HG03135 (cell line): ENCODE results near the gene FSTL3.

Source experiments
- ATAC-seq: cut with Tn5 transposase; IDR thresholded peaks from one replicate; pipeline ENCODE4 v1.9.1; 2021; ENCODE audit warnings: mild to moderate bottlenecking, moderate library complexity; ENCODE audit not compliant: unreplicated experiment

The FSTL3 gene

GRCh38 chr19:644789-645188 is 31.4 kb upstream of the FSTL3 start:
- ATAC-seq = no peak

DNA sequence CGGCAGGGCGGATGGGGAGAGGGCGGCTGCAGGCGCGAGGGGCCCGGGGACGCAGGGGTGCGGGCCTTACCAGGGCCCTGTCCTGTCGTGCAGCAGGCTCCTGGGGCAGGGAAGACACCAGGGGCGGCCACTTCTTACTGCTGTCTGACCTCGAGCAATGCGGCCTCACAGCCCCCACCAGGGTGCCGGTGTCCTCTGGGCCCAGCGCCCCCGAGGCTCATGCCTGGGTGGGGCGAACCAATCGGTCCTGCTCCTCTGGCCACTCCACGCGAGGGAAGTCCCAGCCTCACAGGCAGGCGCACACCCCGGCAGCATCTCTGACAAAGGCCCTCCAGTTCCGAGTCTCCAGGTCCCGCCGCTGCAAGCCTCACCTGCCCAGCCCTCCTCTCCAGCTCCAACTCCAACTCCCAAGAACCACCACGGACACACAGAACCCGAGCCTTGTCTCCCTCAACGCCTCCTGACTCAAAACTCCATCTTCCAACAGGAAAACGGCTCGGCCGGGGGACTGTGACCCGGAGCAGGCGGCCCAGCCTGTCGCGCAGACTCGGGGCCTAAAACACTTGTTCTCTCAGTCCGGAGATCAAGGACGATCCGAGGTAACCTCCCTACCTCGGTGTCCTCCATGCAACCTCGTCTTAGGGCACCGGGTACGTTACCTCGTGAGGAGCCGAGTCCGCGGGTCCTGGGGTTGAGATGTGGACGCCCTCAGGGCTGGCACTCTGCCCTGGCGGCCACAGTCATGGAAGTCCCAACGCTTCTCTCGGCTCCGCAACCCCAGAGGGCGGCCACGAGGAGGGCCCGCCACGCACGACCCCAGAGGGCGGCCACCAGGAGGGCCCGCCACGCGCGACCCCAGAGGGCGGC is 30.0 kb upstream of the FSTL3 start:
- no peak for ATAC-seq

- ATAC-seq = no peak
Measured at GRCh38 chr19:646779-647565, 29.2 kb upstream of the FSTL3 start.

DNA sequence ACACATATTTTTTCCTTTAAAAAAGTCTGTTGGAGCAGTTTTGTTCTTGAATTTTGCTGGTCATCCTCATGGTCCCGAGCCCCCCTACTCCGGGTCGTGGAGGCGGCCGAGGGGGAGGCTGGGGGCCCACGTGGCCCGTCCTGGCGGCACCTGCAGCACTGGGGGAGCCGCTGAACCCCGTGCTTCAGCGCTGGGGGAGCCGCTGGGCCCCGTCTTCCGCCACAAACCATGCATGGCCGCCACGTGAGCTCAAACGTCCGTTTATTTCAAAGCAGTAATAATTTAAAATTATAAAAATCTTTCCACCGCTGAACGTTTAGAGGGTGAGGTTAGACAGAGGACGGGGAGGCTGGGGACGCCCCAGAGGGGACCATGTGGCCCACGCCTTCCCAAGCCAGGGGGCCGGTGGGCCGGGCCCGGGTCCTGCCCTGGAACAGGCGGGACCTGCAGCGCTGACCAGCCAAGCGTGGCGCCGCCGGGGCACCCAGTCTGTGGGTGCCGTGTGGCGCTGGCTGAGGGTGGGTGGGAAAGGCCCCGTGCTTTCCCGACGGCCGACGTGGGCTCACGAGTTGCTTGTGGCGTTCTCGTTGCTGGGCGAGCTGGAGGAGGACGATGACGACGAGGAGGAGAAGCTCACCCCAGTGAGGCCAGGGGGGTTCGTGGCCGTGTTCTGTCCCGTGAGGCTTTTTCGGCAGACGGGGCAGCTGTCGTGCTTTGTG is 28.5 kb upstream of the FSTL3 start:
- ATAC-seq = no peak

DNA sequence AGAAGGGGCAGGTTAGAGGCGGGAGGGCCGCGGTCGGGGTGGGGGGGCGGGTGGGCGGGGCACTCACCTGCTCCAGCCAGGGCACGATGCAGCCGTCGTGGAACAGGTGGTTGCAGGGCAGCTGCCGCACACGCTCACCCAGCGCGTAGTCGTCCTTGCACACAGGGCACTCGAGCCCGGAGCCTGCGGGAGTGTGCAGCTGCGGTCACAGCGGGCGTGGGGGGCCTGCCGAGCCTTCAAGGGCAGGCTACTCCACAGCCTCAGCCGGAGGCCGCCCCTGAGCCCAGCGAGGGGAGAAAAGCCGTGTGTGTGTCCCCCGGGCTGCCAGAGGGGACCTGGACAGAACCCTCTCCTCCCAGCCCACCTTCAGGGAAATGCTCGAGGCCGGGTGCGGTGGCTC is 27.9 kb upstream of the FSTL3 start:
- ATAC-seq = no peak

DNA sequence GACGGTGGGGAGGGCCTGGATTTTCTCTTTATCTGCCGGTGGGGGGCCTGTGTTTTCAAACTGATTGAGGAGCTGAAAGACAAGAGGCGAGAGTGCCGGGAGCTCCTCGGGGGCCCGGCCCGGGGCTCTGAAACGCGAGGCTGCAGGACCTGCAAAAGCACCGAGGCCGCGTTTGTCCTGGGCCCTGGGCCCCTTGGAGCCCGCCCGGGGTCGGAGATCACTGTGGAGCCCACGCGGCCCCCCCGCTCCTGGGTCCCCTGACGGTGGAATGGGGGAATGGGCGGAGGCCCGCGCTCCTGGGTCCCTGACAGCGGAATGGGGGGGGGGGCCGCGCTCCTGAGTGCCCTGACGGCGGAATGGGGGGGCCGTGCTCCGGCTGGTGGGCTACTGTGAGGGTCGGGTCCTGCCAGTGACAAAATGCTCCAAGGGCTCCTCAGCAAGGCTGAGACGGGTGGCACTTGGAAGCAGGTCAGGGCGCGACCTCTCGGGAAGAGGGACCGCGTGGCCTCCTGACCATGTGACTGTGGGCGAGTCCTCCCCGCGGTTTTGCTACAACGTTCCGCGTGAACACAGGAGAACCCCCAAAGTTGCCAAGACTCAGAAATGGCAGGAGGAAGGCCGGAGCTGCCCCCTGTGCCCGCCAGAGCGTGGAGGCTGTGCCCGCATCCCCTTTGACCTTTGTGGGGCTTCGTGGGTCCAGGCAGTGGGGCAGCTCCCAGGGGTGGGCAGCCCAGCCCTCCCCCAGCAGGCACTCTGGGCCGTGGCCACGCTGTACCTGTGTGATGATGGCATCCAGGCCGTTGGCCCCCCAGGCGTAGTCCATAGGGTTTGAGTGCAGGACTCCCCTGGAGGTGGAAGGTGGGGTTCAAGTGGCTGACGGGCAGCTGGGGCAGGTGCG is 27.0 kb upstream of the FSTL3 start:
- ATAC-seq = no peak

DNA sequence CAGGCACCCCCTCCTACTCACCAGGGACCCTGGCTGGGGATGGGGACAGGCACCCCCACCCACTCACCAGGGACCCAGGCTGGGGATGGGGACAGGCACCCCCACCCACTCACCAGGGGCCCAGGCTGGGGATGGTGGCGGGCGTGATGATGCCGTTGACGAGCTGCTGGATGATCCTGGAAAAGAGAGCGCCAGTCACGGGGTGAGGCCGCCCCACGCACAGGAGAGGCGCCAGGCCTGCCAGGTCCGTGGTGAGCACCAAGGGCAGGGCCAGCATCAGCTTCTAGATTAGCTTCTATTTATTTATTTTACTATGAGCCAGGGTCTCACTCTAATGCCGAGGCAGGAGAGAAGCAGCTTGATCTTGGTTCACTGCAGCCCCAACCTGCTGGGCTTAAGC is 26.1 kb upstream of the FSTL3 start:
- no peak for ATAC-seq

DNA sequence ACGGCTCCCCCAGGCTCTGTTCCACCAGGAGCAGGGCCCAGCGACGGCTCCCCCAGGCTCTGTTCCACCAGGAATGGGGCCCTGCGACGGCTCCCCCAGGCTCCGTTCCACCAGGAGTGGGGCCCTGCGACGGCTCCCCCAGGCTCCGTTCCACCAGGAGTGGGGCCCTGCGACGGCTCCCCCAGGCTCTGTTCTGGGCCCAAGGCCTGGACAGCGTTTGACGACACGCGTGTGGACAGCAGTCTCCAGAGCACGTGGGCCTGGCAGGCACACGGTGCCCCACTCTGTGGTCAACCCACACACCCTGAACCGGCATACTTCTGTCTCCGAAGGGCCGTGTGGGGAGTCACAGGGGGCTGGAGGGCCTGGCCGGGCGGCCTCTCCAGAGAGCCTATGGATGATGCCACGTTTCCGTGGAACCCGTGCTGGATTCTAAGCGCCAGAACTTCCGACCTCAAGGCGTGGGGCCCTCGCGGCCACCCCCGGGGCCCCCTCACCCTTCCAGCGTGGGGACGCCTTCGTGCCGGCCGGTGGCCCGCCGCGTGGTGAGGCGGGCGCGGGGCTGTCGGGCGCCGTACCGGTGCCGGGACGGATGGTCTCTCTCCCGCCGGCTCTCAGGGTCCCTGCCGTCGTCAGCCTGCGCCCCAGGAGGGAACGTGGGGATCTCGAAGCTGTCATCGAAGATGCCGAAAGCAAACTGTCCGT is 24.9 kb upstream of the FSTL3 start:
- no peak for ATAC-seq

DNA sequence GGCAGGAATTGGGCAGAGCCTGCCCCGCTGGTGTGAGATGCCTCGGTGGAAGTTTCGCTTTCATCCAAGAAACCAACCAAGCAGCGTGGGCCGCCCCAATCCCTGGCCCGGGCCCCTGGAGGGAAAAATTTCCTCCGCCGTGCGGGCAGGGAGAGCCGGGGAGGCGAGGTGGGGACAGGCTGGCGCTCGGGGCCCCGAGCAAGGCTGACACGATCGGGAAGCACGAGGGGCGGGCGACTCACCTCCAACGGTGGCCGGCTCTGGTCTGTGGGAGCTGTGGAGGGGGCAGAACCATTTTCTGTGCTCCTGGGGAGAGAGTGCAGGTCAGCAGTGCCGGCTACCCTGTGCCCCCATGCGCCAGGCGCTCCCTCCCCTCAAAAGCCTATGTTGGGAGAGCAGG is 24.2 kb upstream of the FSTL3 start:
- ATAC-seq = no peak

- ATAC-seq = no peak
Measured at GRCh38 chr19:652467-653389, 23.5 kb upstream of the FSTL3 start.

DNA sequence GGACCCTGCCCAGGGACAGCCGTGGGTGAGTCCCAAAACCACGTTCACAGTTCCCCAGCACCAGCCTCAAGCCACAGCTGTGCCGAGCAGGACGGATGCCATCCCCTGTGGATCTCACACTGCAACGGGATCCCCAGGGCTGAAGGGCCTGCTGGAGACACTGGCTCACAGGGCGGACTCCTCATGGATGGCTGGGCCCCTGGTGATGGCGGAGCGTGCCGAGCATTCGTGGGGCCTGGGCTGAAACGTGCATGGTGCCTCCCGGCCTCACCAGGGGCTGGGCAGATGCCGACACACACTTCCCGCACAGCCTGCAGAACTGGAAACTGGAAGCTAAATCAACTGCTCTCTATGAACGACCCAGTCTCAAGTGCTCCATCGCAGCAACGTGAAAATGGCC is 22.8 kb upstream of the FSTL3 start:
- ATAC-seq = no peak

DNA sequence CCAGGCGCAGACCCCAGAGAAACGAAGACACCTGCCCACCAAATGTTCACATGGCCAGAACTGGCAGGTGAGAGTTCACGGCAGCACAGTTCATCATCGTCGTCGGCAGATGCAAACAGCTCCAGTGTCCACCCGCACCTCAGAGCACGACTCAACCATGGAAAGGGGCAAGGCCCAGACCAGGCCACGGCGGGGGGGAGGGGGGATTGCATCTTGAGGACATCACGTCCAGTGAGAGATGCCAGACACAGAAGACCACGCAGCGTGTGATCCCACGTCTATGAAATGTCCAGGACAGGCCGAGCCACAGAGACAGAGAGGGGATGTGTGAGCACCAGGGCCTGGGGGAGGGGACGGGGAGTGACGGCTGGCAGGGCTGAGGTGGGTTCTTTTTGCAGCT is 20.5 kb upstream of the FSTL3 start:
- ATAC-seq = no peak

DNA sequence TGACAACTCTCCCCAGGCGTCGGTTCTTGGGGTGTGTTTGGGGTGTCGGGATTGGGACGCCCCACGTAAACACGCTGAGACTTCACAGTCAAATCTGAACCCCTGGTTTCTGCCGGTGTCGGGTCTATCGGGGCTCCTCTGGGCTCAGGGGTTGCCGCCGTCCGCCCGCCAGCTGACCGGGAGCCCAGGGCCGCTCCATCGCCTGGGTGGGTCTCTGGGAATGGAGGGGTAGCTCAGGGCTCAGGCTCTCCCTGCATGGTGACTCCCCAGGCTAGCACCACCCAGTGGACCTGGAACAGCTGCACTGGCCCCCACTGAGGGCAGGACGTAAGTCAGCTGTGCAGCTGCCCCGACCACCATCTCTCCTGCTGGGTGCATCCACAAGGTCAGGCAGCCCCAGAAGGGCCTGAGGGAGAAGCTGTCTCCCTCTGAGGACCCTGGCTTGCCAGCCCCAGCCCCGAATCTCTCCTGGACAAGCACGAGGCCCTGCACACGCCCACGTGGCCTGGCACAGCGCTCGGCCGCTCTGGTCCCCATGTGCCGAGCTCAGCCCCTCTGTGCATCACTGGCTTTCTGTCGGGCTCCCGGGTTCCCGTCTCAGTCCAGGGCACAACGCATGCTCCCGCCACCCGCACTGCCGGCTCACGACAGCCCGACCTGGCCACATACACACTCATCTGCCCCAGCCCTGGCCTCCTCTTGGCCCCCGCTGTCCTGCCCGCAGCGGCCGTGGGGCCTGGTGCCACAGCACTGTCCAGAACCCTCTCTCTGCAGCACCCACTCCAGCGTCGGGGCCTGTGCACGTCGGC is 19.2 kb upstream of the FSTL3 start:
- no peak for ATAC-seq

- no peak for ATAC-seq
Measured at GRCh38 chr19:657611-658010, 18.6 kb upstream of the FSTL3 start.

DNA sequence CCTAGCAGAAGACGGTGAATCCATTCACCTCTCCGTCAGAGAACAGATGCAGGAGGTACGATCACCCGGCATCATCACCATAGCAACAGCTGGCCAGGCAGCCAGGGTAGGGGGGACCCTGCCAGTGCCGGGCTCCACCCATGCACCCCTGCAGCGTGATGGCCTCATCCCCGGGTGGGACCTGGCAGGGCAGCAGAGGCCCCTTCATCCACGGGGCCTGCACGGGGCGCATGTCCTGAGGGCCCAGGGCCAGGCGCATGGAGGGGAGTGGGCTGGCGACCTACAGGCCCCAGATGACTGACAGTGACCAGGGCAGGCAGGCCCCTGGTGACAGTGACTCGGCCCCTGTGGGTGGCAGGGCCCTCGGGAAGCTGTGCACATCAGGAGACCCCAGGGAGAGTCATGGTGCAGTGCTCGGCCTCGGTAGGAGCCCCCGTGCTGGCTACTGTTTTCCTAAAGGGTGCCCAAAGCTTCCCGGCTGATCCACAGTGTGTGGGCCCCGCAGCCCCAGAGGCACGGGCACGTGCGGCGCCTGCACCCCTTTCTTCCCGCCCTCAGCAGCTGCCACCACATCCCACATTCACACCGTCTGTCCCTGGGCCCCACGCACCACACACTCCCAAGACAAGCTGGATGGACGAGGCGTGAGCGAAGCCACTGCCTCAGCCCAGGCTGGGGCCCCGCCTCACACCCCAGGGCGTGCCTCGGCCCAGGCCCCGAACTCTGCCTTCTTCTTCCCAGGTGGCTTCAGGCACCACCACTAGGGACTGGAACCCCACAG is 17.9 kb upstream of the FSTL3 start:
- no peak for ATAC-seq

DNA sequence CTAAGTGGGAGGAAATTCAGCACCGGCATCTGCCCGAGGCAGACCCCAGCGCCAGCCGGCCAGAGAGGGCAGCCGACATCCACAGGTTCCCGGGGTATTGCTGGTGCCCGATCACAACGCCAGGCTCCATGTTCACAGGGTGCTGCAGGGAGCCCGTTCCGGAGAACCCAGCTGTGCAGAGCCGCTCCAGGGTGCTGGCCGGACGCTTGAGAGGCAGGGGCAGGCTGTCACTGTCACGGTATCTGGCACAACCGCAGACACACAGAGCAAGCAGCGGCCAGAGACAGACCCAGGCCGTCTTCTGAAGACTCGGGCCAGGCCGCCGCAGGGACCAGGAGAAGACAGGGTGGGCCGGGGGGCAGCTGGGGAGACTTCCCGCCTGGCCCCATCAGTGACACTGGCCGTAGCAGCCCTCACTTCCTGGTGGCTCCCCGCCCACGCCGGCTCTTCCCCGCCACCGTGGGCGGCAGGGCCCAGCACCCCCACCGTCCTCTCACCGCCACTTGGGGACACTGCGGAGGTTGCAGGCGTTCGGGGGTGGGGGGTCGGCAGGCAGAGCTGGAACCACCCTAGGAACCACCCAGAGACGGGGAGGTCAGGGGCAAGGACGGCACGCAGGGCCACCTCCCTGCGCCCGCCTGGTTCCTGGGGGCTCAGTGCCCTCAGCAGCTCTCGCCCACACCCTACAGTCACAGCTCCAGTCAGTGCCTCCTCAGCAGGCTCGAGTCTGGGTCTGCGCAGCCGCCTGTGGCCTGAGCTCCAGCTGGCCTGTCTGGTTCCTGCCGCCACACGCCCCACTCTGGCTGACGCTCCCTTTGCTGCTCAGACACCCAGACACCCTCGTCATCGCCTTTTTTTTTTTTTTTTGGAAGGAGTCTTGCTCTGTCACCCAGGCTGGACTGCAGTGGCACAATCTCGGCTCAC is 17.0 kb upstream of the FSTL3 start:
- no peak for ATAC-seq
